AG04450 (cell line): ENCODE results near the gene FIP1L1. TPM values are rescaled to one million over a fixed set of nuclear protein-coding genes. Genes with fewer than 3 reads are reported as not detected.
"Not testable (repeated sequence)": the region's sequence is repeated elsewhere in the genome, so short reads cannot be mapped to it uniquely, and the experiment has no call there.

Experiments used
- CTCF ChIA-PET: fragments of 300-600, 350-600 bp; formaldehyde crosslinking; extraction: SDS; loops from one replicate; lab custom pipeline; 2022; ENCODE audit warnings: antibody characterized with exemption, inconsistent platforms; lab: Charles Lee
- POLR2A ChIA-PET: fragments of 350-600 bp; formaldehyde crosslinking; extraction: SDS; loops from one replicate; lab custom pipeline; 2021; ENCODE audit warnings: antibody characterized with exemption, inconsistent platforms; lab: Yijun Ruan, JAX
- DNase-seq: peaks from one replicate; pipeline ENCODE4 v3.0.0-alpha.2; 2011; ENCODE audit warnings: low read depth, low spot score
- H3K27ac ChIP-seq: one replicate; pipeline ENCODE4 v1.5.1; 2012; ENCODE audit warnings: low read depth, low read length, control low read depth
- H3K27me3 ChIP-seq: one replicate; pipeline ENCODE4 v1.6.0; 2012; ENCODE audit warnings: low read length; ENCODE audit not compliant: control insufficient read depth, insufficient read depth
- H3K4me3 ChIP-seq: 2 replicates; pipeline ENCODE4 v1.5.1; 2011; ENCODE audit warnings: mild to moderate bottlenecking, low read depth, low read length, control low read depth
- H3K9me3 ChIP-seq: 2 replicates; pipeline ENCODE4 v1.5.1; 2012; ENCODE audit warnings: low read length; ENCODE audit not compliant: control insufficient read depth, insufficient read depth
- CTCF ChIP-seq: IDR thresholded peaks from 2 replicates; pipeline ENCODE4 v1.5.1; 2011; ENCODE audit warnings: low read depth, low read length, control low read depth, inconsistent platforms
- polyA minus RNA-seq: library from RNA; depleted of rRNA, polyadenylated mRNA; stranded (reverse); fragments of >200 nt; gene quantifications from 2 replicates; pipeline ENCODE4 v1.2.3, GENCODE V29; 2011; rRNA and poly(A)+ RNA removed
- polyA plus RNA-seq: library from polyadenylated mRNA; depleted of rRNA; stranded (reverse); fragments of >200 nt; gene quantifications from 2 replicates; pipeline ENCODE4 v1.2.3, GENCODE V29; 2011; rRNA removed

Gene FIP1L1
- polyA plus RNA-seq (28.3 and 30.5 TPM in 2 replicates), polyA minus RNA-seq (41.1 and 53.9 TPM in 2 replicates)

- Histone ChIP-seq H3K9me3 (no peaks in the 10 kb centered on the region; the same call in 1 of the 2 replicates), H3K27me3 (no peaks in the 10 kb centered on the region), H3K4me3 (peak within 1 kb of the TSS; percentile 80), H3K27ac (peak within 1 kb of the TSS; percentile 66)
- no peak for TF ChIP-seq CTCF
- ChIA-PET POLR2A (interaction anchor here (0.7 to 1.2 kb wide), 2 partner anchors 57 to 852 kb away, joined by 4 to 5 read pairs; partner anchors contain the start of gene PDGFRA), CTCF (interaction anchor here (0.9 to 3.2 kb wide), 3 partner anchors 362 to 855 kb away, joined by 3 to 17 read pairs (median 12); no protein-coding TSS in a partner anchor)
- DNase-seq = peak; percentile 71
These were observed at the start of gene FIP1L1 for GRCh38 chr4:53377319-53378170. Gene FIP1L1 (plus strand): TSS chr4:53377641. CDS start chr4:53377839, 198 bp downstream.

GRCh38 chr4:53334916-53335315 lies 42.5 kb upstream of the FIP1L1 start:
- POLR2A ChIA-PET, H3K27me3 ChIP-seq, H3K4me3 ChIP-seq, DNase-seq, H3K27ac ChIP-seq, H3K9me3 ChIP-seq, CTCF ChIA-PET: not testable (repeated sequence)

GRCh38 chr4:53340145-53340544 lies 37.3 kb upstream of the FIP1L1 start:
- CTCF ChIA-PET = not testable (repeated sequence)

GRCh38 chr4:53346392-53346791 lies 31.0 kb upstream of the FIP1L1 start:
- CTCF ChIA-PET = interaction anchor here (0.6 kb wide), 1 partner anchor 149 kb away, joined by 3 read pairs; no protein-coding TSS in a partner anchor
- H3K9me3 ChIP-seq, POLR2A ChIA-PET, H3K27ac ChIP-seq, DNase-seq, H3K4me3 ChIP-seq, H3K27me3 ChIP-seq: not testable (repeated sequence)

More at GRCh38 chr4:53340145-53340544, 37.3 kb upstream of the FIP1L1 start:
- POLR2A ChIA-PET, DNase-seq, H3K9me3 ChIP-seq, H3K27me3 ChIP-seq, H3K4me3 ChIP-seq, H3K27ac ChIP-seq: not testable (repeated sequence)

GRCh38 chr4:53346920-53347852 lies 30.3 kb upstream of the FIP1L1 start:
- no peak overlapping the region for H3K27ac ChIP-seq
- ChIA-PET CTCF (interaction anchor here (0.6 kb wide), 1 partner anchor 149 kb away, joined by 3 read pairs; no protein-coding TSS in a partner anchor), POLR2A (no interaction called here)
- no peak for DNase-seq
- H3K9me3 ChIP-seq = no peaks in the 10 kb centered on the region
- no peak overlapping the region for H3K4me3 ChIP-seq
- no peaks in the 10 kb centered on the region for H3K27me3 ChIP-seq
- TF ChIP-seq CTCF = peak; percentile 21; the same call in 1 of the 2 replicates

GRCh38 chr4:53348046-53348445 lies 29.4 kb upstream of the FIP1L1 start:
- Histone ChIP-seq H3K27ac (no peak overlapping the region), H3K9me3 (no peaks in the 10 kb centered on the region), H3K27me3 (no peaks in the 10 kb centered on the region), H3K4me3 (no peak overlapping the region)
- CTCF ChIA-PET = no interaction called here
- POLR2A ChIA-PET = no interaction called here
- no peak for DNase-seq
- no peak for TF ChIP-seq CTCF
